Measurements from ENCODE around the gene IL31.

- TF ChIP-seq, protein P1, sequence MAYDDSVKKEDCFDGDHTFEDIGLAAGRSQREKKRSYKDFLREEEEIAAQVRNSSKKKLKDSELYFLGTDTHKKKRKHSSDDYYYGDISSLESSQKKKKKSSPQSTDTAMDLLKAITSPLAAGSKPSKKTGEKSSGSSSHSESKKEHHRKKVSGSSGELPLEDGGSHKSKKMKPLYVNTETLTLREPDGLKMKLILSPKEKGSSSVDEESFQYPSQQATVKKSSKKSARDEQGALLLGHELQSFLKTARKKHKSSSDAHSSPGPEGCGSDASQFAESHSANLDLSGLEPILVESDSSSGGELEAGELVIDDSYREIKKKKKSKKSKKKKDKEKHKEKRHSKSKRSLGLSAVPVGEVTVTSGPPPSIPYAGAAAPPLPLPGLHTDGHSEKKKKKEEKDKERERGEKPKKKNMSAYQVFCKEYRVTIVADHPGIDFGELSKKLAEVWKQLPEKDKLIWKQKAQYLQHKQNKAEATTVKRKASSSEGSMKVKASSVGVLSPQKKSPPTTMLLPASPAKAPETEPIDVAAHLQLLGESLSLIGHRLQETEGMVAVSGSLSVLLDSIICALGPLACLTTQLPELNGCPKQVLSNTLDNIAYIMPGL (CRISPR knock-in tag; IDR thresholded peaks at IDR 0.05; ENCODE audit: borderline replicate concordance), result no peak
- TF ChIP-seq POLR2A (IDR thresholded peaks at IDR 0.05; ENCODE audit: low read length) (no peak), RCOR1 (IDR thresholded peaks at IDR 0.05; ENCODE audit: low read depth, low read length) (no peak), EP300 (IDR thresholded peaks at IDR 0.05) (no peak), HDAC2 (IDR thresholded peaks at IDR 0.05) (no peak)
- TF ChIP-seq, protein P2, sequence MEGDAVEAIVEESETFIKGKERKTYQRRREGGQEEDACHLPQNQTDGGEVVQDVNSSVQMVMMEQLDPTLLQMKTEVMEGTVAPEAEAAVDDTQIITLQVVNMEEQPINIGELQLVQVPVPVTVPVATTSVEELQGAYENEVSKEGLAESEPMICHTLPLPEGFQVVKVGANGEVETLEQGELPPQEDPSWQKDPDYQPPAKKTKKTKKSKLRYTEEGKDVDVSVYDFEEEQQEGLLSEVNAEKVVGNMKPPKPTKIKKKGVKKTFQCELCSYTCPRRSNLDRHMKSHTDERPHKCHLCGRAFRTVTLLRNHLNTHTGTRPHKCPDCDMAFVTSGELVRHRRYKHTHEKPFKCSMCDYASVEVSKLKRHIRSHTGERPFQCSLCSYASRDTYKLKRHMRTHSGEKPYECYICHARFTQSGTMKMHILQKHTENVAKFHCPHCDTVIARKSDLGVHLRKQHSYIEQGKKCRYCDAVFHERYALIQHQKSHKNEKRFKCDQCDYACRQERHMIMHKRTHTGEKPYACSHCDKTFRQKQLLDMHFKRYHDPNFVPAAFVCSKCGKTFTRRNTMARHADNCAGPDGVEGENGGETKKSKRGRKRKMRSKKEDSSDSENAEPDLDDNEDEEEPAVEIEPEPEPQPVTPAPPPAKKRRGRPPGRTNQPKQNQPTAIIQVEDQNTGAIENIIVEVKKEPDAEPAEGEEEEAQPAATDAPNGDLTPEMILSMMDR (IDR thresholded peaks at IDR 0.05), result no peak
These were observed 6.6 kb downstream of the IL31 start for GRCh38 chr12:122167356-122167925.
